WTC11 (cell line): ENCODE results near the gene DLX1. TPM values are rescaled to one million over a fixed set of nuclear protein-coding genes. Genes with fewer than 3 reads are reported as not detected.

Source experiments
- ATAC-seq: fragments of 200-7000 bp; cut with Tn5 transposase; 2 replicates; pipeline ENCODE4 v1.10.0; 2021; ENCODE audit warnings: mild to moderate bottlenecking, moderate library complexity
- CTCF ChIA-PET: fragments of 300-600 bp; sonication (Branson Sonifier 250); formaldehyde crosslinking; loops from one replicate; lab custom pipeline; 2021; ENCODE audit warnings: antibody characterized with exemption; lab: Charles Lee
- POLR2A ChIA-PET: fragments of 350-600 bp; sonication (Branson Sonifier 250); formaldehyde crosslinking; loops from one replicate; lab custom pipeline; 2021; ENCODE audit warnings: antibody characterized with exemption; lab: Charles Lee
- DNase-seq: peaks from one replicate; pipeline ENCODE4 v3.0.0; 2021; ENCODE audit warnings: low spot score
- H3K27ac Mint-ChIP-seq: 2 replicates; pipeline ENCODE4 v1.8.0; 2021; ENCODE audit warnings: mixed read lengths
- H3K27me3 Mint-ChIP-seq: 2 replicates; pipeline ENCODE4 v1.8.0; 2021; ENCODE audit warnings: low read depth, mild to moderate bottlenecking, moderate library complexity, mixed read lengths
- H3K36me3 Mint-ChIP-seq: 2 replicates; pipeline ENCODE4 v1.8.0; 2021; ENCODE audit warnings: mixed read lengths
- H3K4me1 Mint-ChIP-seq: 2 replicates; pipeline ENCODE4 v1.8.0; 2022; ENCODE audit warnings: mixed read lengths
- H3K4me3 Mint-ChIP-seq: 2 replicates; pipeline ENCODE4 v1.8.0; 2021; ENCODE audit warnings: mild to moderate bottlenecking, moderate library complexity, mixed read lengths
- H3K9me3 Mint-ChIP-seq: 2 replicates; pipeline ENCODE4 v1.8.0; 2021; ENCODE audit warnings: mixed read lengths
- E2F5 ChIP-seq: sonication (generic); formaldehyde crosslinking; IDR thresholded peaks from 2 replicates; pipeline ENCODE4 v1.8.1; 2022; ENCODE audit warnings: mild to moderate bottlenecking, moderate library complexity, missing genetic modification reagents
- ETV6 ChIP-seq: sonication (generic); formaldehyde crosslinking; IDR thresholded peaks from 2 replicates; pipeline ENCODE4 v1.8.1; 2022; ENCODE audit warnings: mild to moderate bottlenecking, missing genetic modification reagents
- FOXK1 ChIP-seq: sonication (generic); formaldehyde crosslinking; IDR thresholded peaks from 2 replicates; pipeline ENCODE4 v1.8.0; 2022; ENCODE audit warnings: mild to moderate bottlenecking, moderate library complexity, missing genetic modification reagents
- GRHL2 ChIP-seq: fragments of 250-450 bp; sonication (Bioruptor Pico); IDR thresholded peaks from 2 replicates; pipeline ENCODE4 v1.8.0; 2022; ENCODE audit warnings: mild to moderate bottlenecking, moderate library complexity; ENCODE audit not compliant: insufficient replicate concordance, severe bottlenecking
- KAT7 ChIP-seq: sonication (generic); formaldehyde crosslinking; IDR thresholded peaks from 2 replicates; pipeline ENCODE4 v1.8.1; 2023; ENCODE audit warnings: missing genetic modification reagents, mild to moderate bottlenecking, borderline replicate concordance
- NFYB ChIP-seq: sonication (generic); formaldehyde crosslinking; conservative IDR thresholded peaks from 2 replicates; pipeline ENCODE4 v1.8.0; 2022; ENCODE audit warnings: low read depth, missing genetic modification reagents
- NR1H2 ChIP-seq: sonication (generic); formaldehyde crosslinking; IDR thresholded peaks from 2 replicates; pipeline ENCODE4 v1.9.0; 2021; ENCODE audit warnings: mild to moderate bottlenecking, moderate library complexity, missing genetic modification reagents
- NR3C1 ChIP-seq: sonication (generic); formaldehyde crosslinking; conservative IDR thresholded peaks from 2 replicates; pipeline ENCODE4 v1.8.1; 2023; ENCODE audit warnings: low read depth, mild to moderate bottlenecking, missing genetic modification reagents
- PRRX2 ChIP-seq: fragments of 250-450 bp; sonication (Bioruptor Pico); IDR thresholded peaks from 2 replicates; pipeline ENCODE4 v1.8.0; 2021; ENCODE audit warnings: mild to moderate bottlenecking
- SOX15 ChIP-seq: fragments of 250-450 bp; sonication (Bioruptor Pico); IDR thresholded peaks from 2 replicates; pipeline ENCODE4 v1.9.0; 2021; ENCODE audit warnings: mild to moderate bottlenecking
- TEAD4 ChIP-seq: sonication (generic); formaldehyde crosslinking; IDR thresholded peaks from 2 replicates; pipeline ENCODE4 v1.8.0; 2022; ENCODE audit warnings: mild to moderate bottlenecking, missing genetic modification reagents
- ZNF121 ChIP-seq: sonication (generic); formaldehyde crosslinking; IDR thresholded peaks from 2 replicates; pipeline ENCODE4 v1.8.0; 2023; ENCODE audit warnings: missing genetic modification reagents
- ZNF219 ChIP-seq: sonication (generic); formaldehyde crosslinking; IDR thresholded peaks from 2 replicates; pipeline ENCODE4 v1.8.0; 2023; ENCODE audit warnings: missing genetic modification reagents, mild to moderate bottlenecking, borderline replicate concordance
- ZNF263 ChIP-seq: sonication (generic); formaldehyde crosslinking; IDR thresholded peaks from 2 replicates; pipeline ENCODE4 v1.8.1; 2022; ENCODE audit warnings: low read depth, mild to moderate bottlenecking, moderate library complexity, missing genetic modification reagents
- ZNF425 ChIP-seq: fragments of 250-450 bp; sonication (Bioruptor Pico); conservative IDR thresholded peaks from 2 replicates; pipeline ENCODE4 v1.9.0; 2021; ENCODE audit warnings: mild to moderate bottlenecking
- ZSCAN18 ChIP-seq: fragments of 250-450 bp; sonication (Bioruptor Pico); IDR thresholded peaks from 2 replicates; pipeline ENCODE4 v2.1.2; 2022; ENCODE audit warnings: mild to moderate bottlenecking, moderate library complexity
- total RNA-seq: library from RNA; stranded (reverse); gene quantifications from 3 replicates; pipeline ENCODE4 v1.2.3, GENCODE V29; 2021
- TF ChIP-seq, protein P1 (sequence below): sonication (generic); formaldehyde crosslinking; IDR thresholded peaks from 2 replicates; pipeline ENCODE4 v1.8.1; 2023; ENCODE audit warnings: mild to moderate bottlenecking, missing genetic modification reagents, moderate library complexity
- TF ChIP-seq, protein P2 (sequence below): fragments of 250-450 bp; sonication (Bioruptor Pico); IDR thresholded peaks from 2 replicates; pipeline ENCODE4 v1.9.0; 2021; ENCODE audit warnings: moderate library complexity, mild to moderate bottlenecking, inconsistent platforms, borderline replicate concordance
- TF ChIP-seq, protein P3 (sequence below): sonication (generic); formaldehyde crosslinking; conservative IDR thresholded peaks from 2 replicates; pipeline ENCODE4 v1.8.1; 2022; ENCODE audit warnings: mild to moderate bottlenecking, missing genetic modification reagents
- TF ChIP-seq, protein P4 (sequence below): sonication (generic); formaldehyde crosslinking; IDR thresholded peaks from 2 replicates; pipeline ENCODE4 v1.8.1; 2023; ENCODE audit warnings: mild to moderate bottlenecking, missing genetic modification reagents, borderline replicate concordance
- TF ChIP-seq, protein P5 (sequence below): fragments of 200-600 bp; IDR thresholded peaks from 2 replicates; pipeline ENCODE4 v1.8.0; 2022; ENCODE audit warnings: antibody characterized with exemption

The DLX1 gene
- total RNA-seq, 1 experiment from 2014 or later, result not detected

- TF ChIP-seq ZSCAN18 (no peak), NR3C1 (CRISPR knock-in tag) (no peak), GRHL2 (CRISPR knock-in tag) (no peak)
Measured at GRCh38 chr2:172099472-172100079, 14.3 kb downstream of the DLX1 start (continued).

- ATAC-seq (no peak), DNase-seq (peak; percentile 49)
- Mint-ChIP-seq H3K9me3 (no peaks in the 10 kb centered on the region), H3K36me3 (no peaks in the 10 kb centered on the region), H3K27ac (no peak overlapping the region), H3K4me1 (peaks cover 48% of the 10 kb centered on the region), H3K4me3 (peak overlapping the region; percentile 45), H3K27me3 (peaks cover 99% of the 10 kb centered on the region)
- ChIA-PET POLR2A (interaction anchor here (1.5 kb wide), 1 partner anchor 10 kb away, joined by 3 read pairs; no protein-coding TSS in a partner anchor), CTCF (interaction anchor here (1.3 to 1.9 kb wide), 2 partner anchors 14 to 27 kb away, joined by 3 to 7 read pairs; no protein-coding TSS in a partner anchor)
- TF ChIP-seq ZNF121 (CRISPR knock-in tag) (no peak), TEAD4 (CRISPR knock-in tag) (no peak), NFYB (CRISPR knock-in tag) (no peak), ZNF425 (no peak), NR1H2 (no peak), ZNF263 (CRISPR knock-in tag) (no peak), E2F5 (CRISPR knock-in tag) (no peak), FOXK1 (CRISPR knock-in tag) (no peak), KAT7 (CRISPR knock-in tag) (no peak), ETV6 (CRISPR knock-in tag) (no peak), ZNF219 (CRISPR knock-in tag) (no peak), SOX15 (CRISPR knock-in tag) (no peak), PRRX2 (CRISPR knock-in tag) (no peak)
- TF ChIP-seq, protein P1, sequence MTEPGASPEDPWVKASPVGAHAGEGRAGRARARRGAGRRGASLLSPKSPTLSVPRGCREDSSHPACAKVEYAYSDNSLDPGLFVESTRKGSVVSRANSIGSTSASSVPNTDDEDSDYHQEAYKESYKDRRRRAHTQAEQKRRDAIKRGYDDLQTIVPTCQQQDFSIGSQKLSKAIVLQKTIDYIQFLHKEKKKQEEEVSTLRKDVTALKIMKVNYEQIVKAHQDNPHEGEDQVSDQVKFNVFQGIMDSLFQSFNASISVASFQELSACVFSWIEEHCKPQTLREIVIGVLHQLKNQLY (CRISPR knock-in tag), result no peak
- TF ChIP-seq, protein P2, sequence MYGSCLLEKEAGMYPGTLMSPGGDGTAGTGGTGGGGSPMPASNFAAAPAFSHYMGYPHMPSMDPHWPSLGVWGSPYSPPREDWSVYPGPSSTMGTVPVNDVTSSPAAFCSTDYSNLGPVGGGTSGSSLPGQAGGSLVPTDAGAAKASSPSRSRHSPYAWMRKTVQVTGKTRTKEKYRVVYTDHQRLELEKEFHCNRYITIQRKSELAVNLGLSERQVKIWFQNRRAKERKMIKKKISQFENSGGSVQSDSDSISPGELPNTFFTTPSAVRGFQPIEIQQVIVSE (CRISPR knock-in tag), result no peak
- TF ChIP-seq, protein P3, sequence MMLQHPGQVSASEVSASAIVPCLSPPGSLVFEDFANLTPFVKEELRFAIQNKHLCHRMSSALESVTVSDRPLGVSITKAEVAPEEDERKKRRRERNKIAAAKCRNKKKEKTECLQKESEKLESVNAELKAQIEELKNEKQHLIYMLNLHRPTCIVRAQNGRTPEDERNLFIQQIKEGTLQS, result no peak
- TF ChIP-seq, protein P4, sequence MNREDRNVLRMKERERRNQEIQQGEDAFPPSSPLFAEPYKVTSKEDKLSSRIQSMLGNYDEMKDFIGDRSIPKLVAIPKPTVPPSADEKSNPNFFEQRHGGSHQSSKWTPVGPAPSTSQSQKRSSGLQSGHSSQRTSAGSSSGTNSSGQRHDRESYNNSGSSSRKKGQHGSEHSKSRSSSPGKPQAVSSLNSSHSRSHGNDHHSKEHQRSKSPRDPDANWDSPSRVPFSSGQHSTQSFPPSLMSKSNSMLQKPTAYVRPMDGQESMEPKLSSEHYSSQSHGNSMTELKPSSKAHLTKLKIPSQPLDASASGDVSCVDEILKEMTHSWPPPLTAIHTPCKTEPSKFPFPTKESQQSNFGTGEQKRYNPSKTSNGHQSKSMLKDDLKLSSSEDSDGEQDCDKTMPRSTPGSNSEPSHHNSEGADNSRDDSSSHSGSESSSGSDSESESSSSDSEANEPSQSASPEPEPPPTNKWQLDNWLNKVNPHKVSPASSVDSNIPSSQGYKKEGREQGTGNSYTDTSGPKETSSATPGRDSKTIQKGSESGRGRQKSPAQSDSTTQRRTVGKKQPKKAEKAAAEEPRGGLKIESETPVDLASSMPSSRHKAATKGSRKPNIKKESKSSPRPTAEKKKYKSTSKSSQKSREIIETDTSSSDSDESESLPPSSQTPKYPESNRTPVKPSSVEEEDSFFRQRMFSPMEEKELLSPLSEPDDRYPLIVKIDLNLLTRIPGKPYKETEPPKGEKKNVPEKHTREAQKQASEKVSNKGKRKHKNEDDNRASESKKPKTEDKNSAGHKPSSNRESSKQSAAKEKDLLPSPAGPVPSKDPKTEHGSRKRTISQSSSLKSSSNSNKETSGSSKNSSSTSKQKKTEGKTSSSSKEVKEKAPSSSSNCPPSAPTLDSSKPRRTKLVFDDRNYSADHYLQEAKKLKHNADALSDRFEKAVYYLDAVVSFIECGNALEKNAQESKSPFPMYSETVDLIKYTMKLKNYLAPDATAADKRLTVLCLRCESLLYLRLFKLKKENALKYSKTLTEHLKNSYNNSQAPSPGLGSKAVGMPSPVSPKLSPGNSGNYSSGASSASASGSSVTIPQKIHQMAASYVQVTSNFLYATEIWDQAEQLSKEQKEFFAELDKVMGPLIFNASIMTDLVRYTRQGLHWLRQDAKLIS, result no peak
- TF ChIP-seq, protein P5, sequence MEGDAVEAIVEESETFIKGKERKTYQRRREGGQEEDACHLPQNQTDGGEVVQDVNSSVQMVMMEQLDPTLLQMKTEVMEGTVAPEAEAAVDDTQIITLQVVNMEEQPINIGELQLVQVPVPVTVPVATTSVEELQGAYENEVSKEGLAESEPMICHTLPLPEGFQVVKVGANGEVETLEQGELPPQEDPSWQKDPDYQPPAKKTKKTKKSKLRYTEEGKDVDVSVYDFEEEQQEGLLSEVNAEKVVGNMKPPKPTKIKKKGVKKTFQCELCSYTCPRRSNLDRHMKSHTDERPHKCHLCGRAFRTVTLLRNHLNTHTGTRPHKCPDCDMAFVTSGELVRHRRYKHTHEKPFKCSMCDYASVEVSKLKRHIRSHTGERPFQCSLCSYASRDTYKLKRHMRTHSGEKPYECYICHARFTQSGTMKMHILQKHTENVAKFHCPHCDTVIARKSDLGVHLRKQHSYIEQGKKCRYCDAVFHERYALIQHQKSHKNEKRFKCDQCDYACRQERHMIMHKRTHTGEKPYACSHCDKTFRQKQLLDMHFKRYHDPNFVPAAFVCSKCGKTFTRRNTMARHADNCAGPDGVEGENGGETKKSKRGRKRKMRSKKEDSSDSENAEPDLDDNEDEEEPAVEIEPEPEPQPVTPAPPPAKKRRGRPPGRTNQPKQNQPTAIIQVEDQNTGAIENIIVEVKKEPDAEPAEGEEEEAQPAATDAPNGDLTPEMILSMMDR, result no peak
Measured at GRCh38 chr2:172100080-172100934, 15.0 kb downstream of the DLX1 start.
